ENCODE measurements around the gene NTNG2. TPM values are rescaled to one million over a fixed set of nuclear protein-coding genes. Genes with fewer than 3 reads are reported as not detected.

NTNG2 gene
- total and polyA plus RNA-seq, 9 of the 15 experiments (the other 6 are each of a cell fraction or from before 2014, with no cell fraction given), result 0.01 to 0.11 (median 0.09) TPM; not detected in 6

- Histone ChIP-seq H3K9ac (ENCODE audit: insufficient read depth in 1 of 2, low read depth in 2 of 2, low read length in 2 of 2) (no peak overlapping the region), H3K79me2 (ENCODE audit: control insufficient read depth, insufficient read depth, low read length) (no peaks in the 10 kb centered on the region), H2AFZ (ENCODE audit: low read depth, low read length) (no peak overlapping the region), H3K27me3 (ENCODE audit: control insufficient read depth in 2 of 2, insufficient read depth in 2 of 2, low read length in 2 of 2) (peaks cover 26 to 71% of the 10 kb centered on the region in 2 experiments), H3K4me3 (no peak overlapping the region), H3K4me1 (replicated peaks in 1 of 2; ENCODE audit: control insufficient read depth in 2 of 2, insufficient read depth in 2 of 2, low read length in 2 of 2) (peaks cover 0 to 12% of the 10 kb centered on the region in 2 experiments; a peak in 2 of 5 replicates), H3K9me1 (ENCODE audit: control insufficient read depth, insufficient read depth, low read length) (no peaks in the 10 kb centered on the region), H3K36me3 (ENCODE audit: control insufficient read depth, insufficient read depth, low read length) (no peaks in the 10 kb centered on the region), H4K20me1 (replicated peaks; ENCODE audit: control insufficient read depth, insufficient read depth, low read length) (peaks cover 32% of the 10 kb centered on the region), H3K27ac (ENCODE audit: extremely low read depth, low read depth, low read length) (no peak overlapping the region), H3K4me2 (ENCODE audit: insufficient read depth, low read length) (no peak overlapping the region), H3K9me3 (replicated peaks; ENCODE audit: control insufficient read depth, insufficient read depth, low read depth, low read length) (no peaks in the 10 kb centered on the region)
- WGBS (ENCODE audit: insufficient coverage, low coverage, missing lambda C conversion rate), result 0% methylated on average over 8 of the region's 8 CpGs
- ChIA-PET POLR2A (interaction anchor here (1.0 kb wide), 1 partner anchor 69 kb away, joined by 4 read pairs; no protein-coding TSS in a partner anchor), CTCF (ENCODE audit: low intra/inter-chr PET ratio) (interaction anchor here (0.8 kb wide), 1 partner anchor 68 kb away, joined by 3 read pairs; no protein-coding TSS in a partner anchor)
- intact Hi-C loops (cut with micrococcal nuclease), result loop anchor here (5.0 kb wide), 3 partner anchors 84 to 409 kb away; no protein-coding TSS in a partner anchor
- BruUV-seq (replicated peaks), result no TSS peak
- no peak for DNase-seq (ENCODE audit: extremely low read depth in 1 of 4, low spot score in 3 of 4)
- TF ChIP-seq FOXA3 (CRISPR knock-in tag; conservative IDR thresholded peaks at IDR 0.05 in 1 of 2, IDR thresholded peaks at IDR 0.05 in 1 of 2), result no peak
- TF ChIP-seq XRCC5 (IDR thresholded peaks at IDR 0.05; ENCODE audit: low read depth, low read length), result no peak
- no peak for TF ChIP-seq SREBF2 (CRISPR knock-in tag; IDR thresholded peaks at IDR 0.05)
- no peak for TF ChIP-seq TEAD4 (IDR thresholded peaks at IDR 0.05; ENCODE audit: low read length)
- no peak for TF ChIP-seq TEAD4 (CRISPR knock-in tag; IDR thresholded peaks at IDR 0.05; ENCODE audit: borderline replicate concordance)
- TF ChIP-seq NR1H2 (CRISPR knock-in tag; IDR thresholded peaks at IDR 0.05), result no peak
- TF ChIP-seq ERF (CRISPR knock-in tag; IDR thresholded peaks at IDR 0.05), result no peak
- TF ChIP-seq ILF3 (IDR thresholded peaks at IDR 0.05; ENCODE audit: borderline replicate concordance), result no peak
- FAIRE-seq, result no peak
- ATAC-seq, result no peak
- in situ Hi-C loops (cut with MboI), result no loop called here
Measured at GRCh38 chr9:132168347-132168746, 6.5 kb downstream of the NTNG2 start.
